Endothelial cell of umbilical vein (primary cell): Measurements from ENCODE around the gene CCNJ.

Experiments
- EZH2 ChIP-seq: IDR thresholded peaks from 2 replicates; pipeline ENCODE4 v1.6.1; 2012; ENCODE audit warnings: borderline replicate concordance, low read depth, mild to moderate bottlenecking, moderate library complexity, low read length, inconsistent platforms; ENCODE audit not compliant: severe bottlenecking
- FOS ChIP-seq: IDR thresholded peaks from 2 replicates; pipeline ENCODE4 v1.6.1; 2011; ENCODE audit warnings: mild to moderate bottlenecking, low read length, moderate library complexity, borderline replicate concordance; ENCODE audit not compliant: insufficient read depth
- GATA2 ChIP-seq: IDR thresholded peaks from 2 replicates; pipeline ENCODE4 v1.7.0; 2011; ENCODE audit warnings: low read depth, mild to moderate bottlenecking, moderate library complexity, mixed read lengths, low read length; ENCODE audit not compliant: insufficient read length, insufficient read depth
- MYC ChIP-seq: IDR thresholded peaks from one replicate; pipeline ENCODE4 v1.6.1; 2011; ENCODE audit warnings: mild to moderate bottlenecking, low read depth, low read length
- POLR2A ChIP-seq: IDR thresholded peaks from 2 replicates; pipeline ENCODE4 v1.6.1; 2012; ENCODE audit warnings: low read depth, mild to moderate bottlenecking, control low read depth, low read length
- POLR2AphosphoS5 ChIP-seq: IDR thresholded peaks from 2 replicates; pipeline ENCODE4 v1.6.1; 2012; ENCODE audit warnings: low read depth, mild to moderate bottlenecking, control low read depth, low read length, moderate library complexity; ENCODE audit not compliant: insufficient read depth
- TF ChIP-seq, protein P1 (sequence below), 2 donors: IDR thresholded peaks; 1 replicate in 1 of 2; 2 replicates in 1 of 2; pipeline ENCODE4 v1.5.1; 2011; ENCODE audit warnings: low read length in 2 of 2, mild to moderate bottlenecking in 2 of 2, moderate library complexity in 2 of 2, control low read depth in 1 of 2, inconsistent platforms in 1 of 2, low read depth in 1 of 2; ENCODE audit not compliant: insufficient read depth in 1 of 2; ENCODE audit errors: extremely low read depth in 1 of 2
- TF ChIP-seq, protein P2 (sequence below): IDR thresholded peaks from 2 replicates; pipeline ENCODE4 v1.6.1; 2011; ENCODE audit not compliant: insufficient read depth, insufficient read length

GRCh38 chr10:96034625-96035024 lies 8.8 kb upstream of the CCNJ start:
- TF ChIP-seq POLR2A (no peak), MYC (no peak), POLR2AphosphoS5 (no peak), EZH2 (no peak), FOS (no peak), GATA2 (no peak)
- TF ChIP-seq, protein P1, sequence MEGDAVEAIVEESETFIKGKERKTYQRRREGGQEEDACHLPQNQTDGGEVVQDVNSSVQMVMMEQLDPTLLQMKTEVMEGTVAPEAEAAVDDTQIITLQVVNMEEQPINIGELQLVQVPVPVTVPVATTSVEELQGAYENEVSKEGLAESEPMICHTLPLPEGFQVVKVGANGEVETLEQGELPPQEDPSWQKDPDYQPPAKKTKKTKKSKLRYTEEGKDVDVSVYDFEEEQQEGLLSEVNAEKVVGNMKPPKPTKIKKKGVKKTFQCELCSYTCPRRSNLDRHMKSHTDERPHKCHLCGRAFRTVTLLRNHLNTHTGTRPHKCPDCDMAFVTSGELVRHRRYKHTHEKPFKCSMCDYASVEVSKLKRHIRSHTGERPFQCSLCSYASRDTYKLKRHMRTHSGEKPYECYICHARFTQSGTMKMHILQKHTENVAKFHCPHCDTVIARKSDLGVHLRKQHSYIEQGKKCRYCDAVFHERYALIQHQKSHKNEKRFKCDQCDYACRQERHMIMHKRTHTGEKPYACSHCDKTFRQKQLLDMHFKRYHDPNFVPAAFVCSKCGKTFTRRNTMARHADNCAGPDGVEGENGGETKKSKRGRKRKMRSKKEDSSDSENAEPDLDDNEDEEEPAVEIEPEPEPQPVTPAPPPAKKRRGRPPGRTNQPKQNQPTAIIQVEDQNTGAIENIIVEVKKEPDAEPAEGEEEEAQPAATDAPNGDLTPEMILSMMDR (IDR thresholded peaks at IDR 0.05; ENCODE audit: extremely low read depth in 1 of 2, insufficient read depth in 1 of 2, low read depth in 1 of 2, low read length in 2 of 2), result no peak
- TF ChIP-seq, protein P2, sequence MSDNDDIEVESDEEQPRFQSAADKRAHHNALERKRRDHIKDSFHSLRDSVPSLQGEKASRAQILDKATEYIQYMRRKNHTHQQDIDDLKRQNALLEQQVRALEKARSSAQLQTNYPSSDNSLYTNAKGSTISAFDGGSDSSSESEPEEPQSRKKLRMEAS, result no peak
